ENCODE measurements around the gene DCTN1.
"Not testable (repeated sequence)": the region's sequence is repeated elsewhere in the genome, so short reads cannot be mapped to it uniquely, and the experiment has no call there.

DCTN1 gene

DNA sequence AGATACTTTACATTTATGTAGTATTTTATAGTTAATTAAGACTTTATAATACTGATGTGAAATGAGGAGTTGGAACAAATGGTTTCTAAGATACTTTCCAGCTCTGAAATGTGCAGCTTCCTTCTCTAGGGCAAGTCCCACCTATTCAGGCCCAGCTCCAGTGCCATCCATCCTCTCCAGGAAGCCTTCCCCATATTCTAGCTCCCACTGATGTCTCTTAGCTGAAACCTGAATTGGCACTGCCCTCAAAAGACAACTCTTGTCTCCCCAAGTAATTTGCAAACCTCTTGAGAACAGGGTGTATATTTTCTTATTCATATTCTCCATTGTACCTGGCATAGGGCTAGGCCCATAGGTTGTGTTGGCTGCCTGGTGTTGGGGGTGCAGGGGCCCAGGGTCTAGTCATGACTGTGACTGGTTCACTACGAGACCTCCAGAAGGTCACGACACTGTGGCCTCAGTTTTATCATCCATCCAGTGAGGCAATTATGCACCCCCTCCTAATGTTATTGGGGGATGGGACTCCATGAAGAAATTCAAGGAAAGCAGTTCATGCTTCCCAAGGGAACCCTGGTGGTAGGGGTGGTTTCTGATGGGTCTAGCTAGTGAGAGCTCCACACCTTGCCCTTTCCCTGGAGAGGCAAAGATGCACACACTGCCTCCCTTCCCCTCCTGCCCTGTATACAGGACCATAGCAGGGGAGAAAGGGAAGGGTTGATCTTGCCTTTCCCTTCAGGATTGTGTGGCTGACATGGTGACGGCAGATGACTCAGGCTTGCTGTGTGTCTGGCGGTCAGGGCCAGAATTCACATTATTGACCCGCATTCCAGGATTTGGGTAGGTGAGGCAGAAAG, 44.3 kb upstream of the DCTN1 start:
- H3K27ac ChIP-seq: peak overlapping the region; percentile 94
- ChIA-PET POLR2A (ENCODE audit: low non-redundant PET) (no interaction called here), CTCF (no interaction called here)
- DNase-seq (ENCODE audit: low spot score): peak; percentile 33
- TF ChIP-seq, protein P1, sequence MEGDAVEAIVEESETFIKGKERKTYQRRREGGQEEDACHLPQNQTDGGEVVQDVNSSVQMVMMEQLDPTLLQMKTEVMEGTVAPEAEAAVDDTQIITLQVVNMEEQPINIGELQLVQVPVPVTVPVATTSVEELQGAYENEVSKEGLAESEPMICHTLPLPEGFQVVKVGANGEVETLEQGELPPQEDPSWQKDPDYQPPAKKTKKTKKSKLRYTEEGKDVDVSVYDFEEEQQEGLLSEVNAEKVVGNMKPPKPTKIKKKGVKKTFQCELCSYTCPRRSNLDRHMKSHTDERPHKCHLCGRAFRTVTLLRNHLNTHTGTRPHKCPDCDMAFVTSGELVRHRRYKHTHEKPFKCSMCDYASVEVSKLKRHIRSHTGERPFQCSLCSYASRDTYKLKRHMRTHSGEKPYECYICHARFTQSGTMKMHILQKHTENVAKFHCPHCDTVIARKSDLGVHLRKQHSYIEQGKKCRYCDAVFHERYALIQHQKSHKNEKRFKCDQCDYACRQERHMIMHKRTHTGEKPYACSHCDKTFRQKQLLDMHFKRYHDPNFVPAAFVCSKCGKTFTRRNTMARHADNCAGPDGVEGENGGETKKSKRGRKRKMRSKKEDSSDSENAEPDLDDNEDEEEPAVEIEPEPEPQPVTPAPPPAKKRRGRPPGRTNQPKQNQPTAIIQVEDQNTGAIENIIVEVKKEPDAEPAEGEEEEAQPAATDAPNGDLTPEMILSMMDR (conservative IDR thresholded peaks at IDR 0.05; ENCODE audit: low read depth): no peak

DNA sequence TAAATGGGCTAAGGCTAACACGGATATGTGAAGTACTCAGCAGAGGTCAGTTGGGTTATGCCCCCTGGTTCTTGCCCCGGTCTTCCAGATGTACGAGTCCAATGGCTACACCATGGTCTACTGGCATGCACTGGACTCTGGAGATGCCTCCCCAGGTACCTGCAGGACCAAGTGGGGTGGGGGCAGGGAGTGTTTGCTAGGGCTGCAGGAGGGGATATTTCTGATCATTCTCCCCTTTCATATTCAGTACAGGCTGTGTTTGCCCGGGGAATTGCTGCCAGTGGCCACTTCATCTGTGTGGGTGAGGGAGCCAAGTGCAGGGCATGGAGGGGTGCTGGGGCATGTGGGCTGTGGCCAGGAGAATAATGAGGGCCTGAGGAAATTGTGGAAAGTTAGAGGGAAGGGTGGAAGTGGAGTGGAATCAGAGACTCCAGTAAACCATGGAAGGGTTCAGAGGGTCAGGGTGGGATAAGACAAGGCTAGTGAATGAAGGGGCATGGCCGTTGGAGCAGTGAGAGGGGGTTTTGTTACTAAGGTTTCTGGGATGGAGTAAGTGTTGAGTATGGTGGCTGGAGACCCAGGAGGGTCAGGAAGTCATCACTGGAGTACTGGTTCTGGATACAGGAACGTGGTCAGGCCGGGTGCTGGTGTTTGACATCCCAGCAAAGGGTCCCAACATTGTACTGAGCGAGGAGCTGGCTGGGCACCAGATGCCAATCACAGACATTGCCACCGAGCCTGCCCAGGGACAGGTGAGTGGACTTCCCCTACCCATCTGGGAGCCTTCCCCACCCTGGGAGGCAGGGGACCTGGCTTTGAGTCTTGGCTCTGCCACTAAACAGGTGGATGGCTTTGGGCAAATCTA, 43.4 kb upstream of the DCTN1 start:
- ChIA-PET POLR2A (ENCODE audit: low non-redundant PET) (no interaction called here), CTCF (no interaction called here)
- DNase-seq (ENCODE audit: low spot score): no peak
- peak overlapping the region; percentile 94 for H3K27ac ChIP-seq
- TF ChIP-seq, protein P1 (conservative IDR thresholded peaks at IDR 0.05; ENCODE audit: low read depth): no peak

DNA sequence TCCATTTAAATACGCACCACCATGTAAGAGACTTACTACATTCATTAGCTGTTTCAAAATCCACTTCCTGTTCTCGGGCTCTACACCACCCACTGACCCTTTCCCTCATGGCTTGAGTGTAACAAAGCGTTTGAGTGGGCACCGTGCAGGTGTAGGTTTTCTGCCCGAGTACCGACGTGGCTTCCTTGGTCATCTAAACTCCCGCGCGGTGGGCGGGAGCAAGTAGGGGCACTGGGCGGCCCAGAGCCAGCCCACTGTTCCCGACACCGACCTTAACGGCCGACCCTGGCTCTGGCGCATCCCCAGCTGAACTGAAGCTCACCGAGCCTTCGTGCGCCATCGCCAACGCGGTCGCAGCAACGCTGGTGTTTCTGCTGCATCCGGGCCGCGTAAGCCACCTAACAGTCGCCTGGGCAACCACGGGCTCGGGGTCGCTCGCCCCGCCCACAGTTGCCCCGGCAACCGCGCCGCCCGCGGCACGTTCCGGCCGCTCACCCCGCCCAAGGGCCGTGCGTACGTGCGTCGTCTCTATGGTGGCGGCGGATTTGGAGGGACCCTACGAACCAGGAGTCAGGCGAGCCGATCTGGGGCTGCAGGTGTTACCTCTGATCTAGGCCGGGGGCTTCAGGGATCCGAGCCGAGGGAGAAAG, 41.2 kb upstream of the DCTN1 start, which contains the start of the genes C2orf81 and WDR54:
C2orf81 (minus strand) TSS at position 399 of the 650 bp plus-strand sequence; CDS start at position 340, 59 bp downstream.
WDR54 (plus strand) TSS at position 510 of the 650 bp plus-strand sequence. CDS start 424 bp downstream, outside the sequence.
- CTCF ChIA-PET: no interaction called here
- POLR2A ChIA-PET (ENCODE audit: low non-redundant PET): interaction anchor here (0.6 kb wide), 2 partner anchors 13 to 21 kb away, joined by 3 read pairs; no protein-coding TSS in a partner anchor
- TF ChIP-seq, protein P1 (conservative IDR thresholded peaks at IDR 0.05; ENCODE audit: low read depth): no peak
- H3K27ac ChIP-seq: peak within 1 kb of the TSS; percentile 94
- peak; percentile 85 for DNase-seq (ENCODE audit: low spot score)

DNA sequence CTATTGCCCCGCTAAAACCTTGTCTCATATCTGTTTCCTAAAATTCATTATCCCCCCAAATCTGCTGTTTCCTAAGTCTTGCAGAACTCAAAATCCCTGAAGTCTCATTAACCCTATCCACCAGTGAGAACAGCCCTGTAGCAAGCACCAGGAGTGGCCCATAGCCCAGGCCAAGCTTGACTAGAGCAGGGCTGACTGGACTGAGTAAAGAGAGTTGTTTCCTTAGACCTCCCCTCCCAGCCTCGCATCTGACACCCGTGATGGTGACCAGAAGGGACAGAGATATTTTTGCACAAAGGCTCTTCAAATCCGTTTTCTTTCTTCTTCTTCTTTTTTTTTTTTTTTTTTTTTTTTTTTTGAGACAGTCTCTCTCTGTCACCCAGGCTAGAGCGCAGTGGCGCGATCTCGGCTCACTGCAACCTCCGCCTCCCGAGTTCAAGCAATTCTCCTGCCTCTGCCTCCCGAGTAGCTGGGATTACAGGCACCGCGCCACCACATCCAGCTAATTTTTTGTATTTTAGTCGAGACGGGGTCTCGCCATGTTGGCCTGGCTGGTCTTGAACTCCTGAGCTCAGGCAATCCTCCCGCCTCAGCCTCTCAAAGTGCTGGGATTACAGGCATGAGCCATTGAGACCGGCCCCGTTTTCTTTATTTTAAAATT, 40.5 kb upstream of the DCTN1 start:
- CTCF ChIA-PET: interaction anchor here (1.0 kb wide), 1 partner anchor 29 kb away, joined by 3 read pairs; no protein-coding TSS in a partner anchor
- POLR2A ChIA-PET (ENCODE audit: low non-redundant PET); DNase-seq (ENCODE audit: low spot score): not testable (repeated sequence)
- H3K27ac ChIP-seq: peak overlapping the region; percentile 94

DNA sequence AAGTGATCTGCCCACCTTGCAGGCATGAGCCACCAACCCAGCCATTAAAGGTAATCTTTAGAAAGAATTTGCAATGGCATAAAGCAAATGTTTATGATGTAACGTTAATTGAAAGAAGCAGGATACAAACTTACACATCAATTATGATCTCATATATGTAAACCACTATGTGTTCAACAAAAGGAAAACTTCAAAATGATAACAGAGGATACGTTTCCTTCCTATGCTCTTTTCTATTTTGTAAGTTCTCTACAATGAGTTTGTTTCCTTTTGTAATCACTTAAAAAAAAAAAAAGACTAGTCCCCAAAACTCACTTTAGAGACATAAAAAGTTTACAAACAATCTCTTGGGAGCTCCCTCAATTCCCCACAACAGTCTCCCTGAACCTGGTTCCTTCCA, 39.9 kb upstream of the DCTN1 start:
- POLR2A ChIA-PET (ENCODE audit: low non-redundant PET): no interaction called here
- no peak overlapping the region for H3K27ac ChIP-seq
- TF ChIP-seq, protein P1 (conservative IDR thresholded peaks at IDR 0.05; ENCODE audit: low read depth): no peak
- CTCF ChIA-PET: interaction anchor here (1.0 kb wide), 1 partner anchor 29 kb away, joined by 3 read pairs; no protein-coding TSS in a partner anchor
- no peak for DNase-seq (ENCODE audit: low spot score)

DNA sequence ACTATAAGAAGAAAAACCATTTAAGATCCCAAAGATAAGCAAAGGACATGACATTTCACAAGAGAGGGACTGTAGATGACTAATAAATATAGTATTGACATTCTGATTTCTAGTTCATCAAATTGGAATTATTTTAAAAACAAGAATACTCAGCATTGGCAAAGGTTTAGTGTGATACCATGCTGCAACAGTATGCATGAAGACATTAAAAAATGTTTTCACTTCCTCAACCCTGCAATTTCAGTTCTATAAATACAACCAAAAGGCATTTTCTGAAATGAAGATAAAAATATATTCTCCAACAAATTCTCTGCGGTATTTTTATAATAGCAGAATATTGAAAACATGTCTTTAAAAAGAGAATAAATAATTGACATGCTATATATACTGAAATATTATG, 39.2 kb upstream of the DCTN1 start:
- TF ChIP-seq, protein P1 (conservative IDR thresholded peaks at IDR 0.05; ENCODE audit: low read depth): no peak
- DNase-seq (ENCODE audit: low spot score): no peak
- CTCF ChIA-PET: interaction anchor here (0.6 kb wide), 1 partner anchor 638 kb away, joined by 3 read pairs; no protein-coding TSS in a partner anchor
- POLR2A ChIA-PET (ENCODE audit: low non-redundant PET): no interaction called here
- H3K27ac ChIP-seq: no peak overlapping the region

Data from RWPE1 (cell line).